ENCODE data around the gene CASP6.

Gene CASP6

GRCh38 chr4:109665783-109666485 is 37.3 kb downstream of the CASP6 start:
- DNase-seq = no peak

DNA sequence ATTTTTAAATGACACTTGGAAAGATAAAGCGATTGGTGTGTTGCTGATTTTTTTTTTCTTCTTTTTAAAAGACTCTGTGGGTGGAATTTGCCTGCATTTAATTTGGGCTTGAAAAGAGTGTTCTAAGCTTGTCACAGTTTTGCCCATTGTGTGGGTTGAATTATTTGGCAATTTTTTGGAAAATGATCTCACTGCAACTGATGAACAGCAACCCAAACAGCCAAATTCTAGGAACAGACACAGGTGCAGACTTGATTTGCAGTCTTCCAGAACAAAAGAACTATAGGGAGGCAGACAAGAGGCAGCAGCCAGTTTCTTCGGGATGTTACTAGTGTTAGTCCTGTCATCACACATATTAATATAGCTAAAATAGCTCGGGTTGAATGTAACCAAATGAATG is 40.5 kb downstream of the CASP6 start:
- DNase-seq = no peak

GRCh38 chr4:109662116-109662515 is 41.1 kb downstream of the CASP6 start:
- no peak for DNase-seq

DNA sequence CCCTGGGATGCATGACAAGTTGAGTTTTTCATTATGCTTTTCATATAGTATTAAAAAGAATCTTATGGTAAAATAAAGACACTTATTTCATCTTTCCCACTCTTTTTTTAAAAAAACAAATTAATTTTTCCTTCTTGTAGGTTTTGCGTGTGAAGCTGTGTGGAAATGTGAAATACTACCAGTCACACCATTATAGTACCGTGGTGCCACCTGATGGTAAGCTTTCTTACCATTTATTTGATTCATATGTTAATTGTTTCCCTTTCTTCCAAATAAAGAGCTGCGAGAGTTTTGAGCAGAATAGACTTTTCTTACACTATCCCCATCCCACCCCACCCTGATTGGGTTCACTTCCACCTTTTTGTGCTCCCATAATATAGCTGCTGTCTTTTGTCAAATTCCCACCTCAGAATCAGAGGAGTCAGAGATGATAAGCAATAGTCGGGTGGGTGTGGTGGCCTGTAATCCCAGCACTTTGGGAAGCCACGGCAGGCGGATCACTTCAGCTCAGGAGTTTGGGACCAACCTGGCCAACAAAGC is 44.3 kb downstream of the CASP6 start:
- no peak for DNase-seq

- no peak for DNase-seq
Observed at GRCh38 chr4:109657854-109658418, 45.3 kb downstream of the CASP6 start.

DNA sequence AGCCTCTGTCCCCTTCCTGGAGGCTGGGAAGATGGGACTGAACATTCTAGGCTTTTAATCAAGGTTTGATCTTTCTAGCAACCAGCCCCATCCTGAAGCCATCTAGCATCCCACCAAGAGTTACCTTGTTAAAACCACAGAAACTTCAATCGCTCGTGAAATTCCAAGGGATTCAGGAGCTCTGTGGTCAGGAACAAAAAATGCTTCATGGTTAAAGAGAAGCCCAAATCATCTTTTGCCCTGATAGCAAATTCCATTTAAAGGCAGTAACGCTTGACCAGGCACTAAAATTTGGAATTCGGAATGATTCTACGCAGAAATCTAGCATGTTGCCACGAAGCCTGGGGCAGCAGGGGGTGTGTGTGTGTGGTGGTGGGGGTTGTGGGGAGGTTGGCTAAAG is 47.8 kb downstream of the CASP6 start:
- no peak for DNase-seq

DNA sequence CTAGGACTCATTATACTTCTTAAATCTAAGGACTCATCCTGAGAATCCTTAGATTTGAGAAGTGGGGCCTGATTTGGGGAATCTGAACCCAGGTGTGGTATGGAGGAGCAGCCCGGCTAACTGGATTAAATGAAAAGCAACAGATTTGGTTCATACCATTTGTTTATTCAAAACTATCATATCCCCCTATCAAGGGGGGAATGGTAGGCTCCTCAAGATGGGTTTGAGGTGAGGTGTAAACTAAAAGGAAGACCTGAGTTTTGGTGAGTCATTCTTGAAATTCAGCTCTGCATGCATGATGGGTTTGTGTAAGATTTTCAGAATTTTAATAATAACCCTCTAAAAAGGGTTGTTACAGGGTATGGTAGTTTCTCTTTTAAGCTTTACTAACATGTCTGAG is 53.4 kb downstream of the CASP6 start:
- DNase-seq = no peak

DNA sequence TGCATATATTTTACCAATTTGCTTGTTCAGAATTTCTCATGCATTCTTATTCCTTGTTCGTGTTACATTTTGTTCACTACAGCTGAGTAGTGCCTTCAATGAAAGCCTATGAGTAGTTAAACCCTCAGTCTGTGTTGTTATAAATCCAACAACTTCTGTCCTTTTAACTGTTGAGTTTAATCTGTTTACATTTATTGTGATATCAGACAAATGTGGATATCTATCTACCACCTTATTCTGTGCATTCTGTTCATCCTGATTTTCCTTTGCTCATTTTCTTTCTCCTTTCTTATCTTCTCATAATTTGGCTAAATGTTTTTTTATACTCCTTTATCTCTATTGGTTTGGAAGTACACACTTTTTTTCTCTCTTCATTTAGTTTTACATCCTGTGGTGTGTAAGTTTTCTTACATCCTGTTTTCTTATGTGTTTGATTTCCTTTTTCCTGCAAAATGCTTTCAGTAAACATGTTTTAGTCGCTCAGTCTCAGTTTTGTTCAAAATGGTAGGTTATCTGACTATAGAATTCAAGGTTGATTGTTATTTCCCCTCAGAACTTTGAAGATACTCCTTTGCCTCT is 54.2 kb downstream of the CASP6 start:
- no peak for DNase-seq

DNA sequence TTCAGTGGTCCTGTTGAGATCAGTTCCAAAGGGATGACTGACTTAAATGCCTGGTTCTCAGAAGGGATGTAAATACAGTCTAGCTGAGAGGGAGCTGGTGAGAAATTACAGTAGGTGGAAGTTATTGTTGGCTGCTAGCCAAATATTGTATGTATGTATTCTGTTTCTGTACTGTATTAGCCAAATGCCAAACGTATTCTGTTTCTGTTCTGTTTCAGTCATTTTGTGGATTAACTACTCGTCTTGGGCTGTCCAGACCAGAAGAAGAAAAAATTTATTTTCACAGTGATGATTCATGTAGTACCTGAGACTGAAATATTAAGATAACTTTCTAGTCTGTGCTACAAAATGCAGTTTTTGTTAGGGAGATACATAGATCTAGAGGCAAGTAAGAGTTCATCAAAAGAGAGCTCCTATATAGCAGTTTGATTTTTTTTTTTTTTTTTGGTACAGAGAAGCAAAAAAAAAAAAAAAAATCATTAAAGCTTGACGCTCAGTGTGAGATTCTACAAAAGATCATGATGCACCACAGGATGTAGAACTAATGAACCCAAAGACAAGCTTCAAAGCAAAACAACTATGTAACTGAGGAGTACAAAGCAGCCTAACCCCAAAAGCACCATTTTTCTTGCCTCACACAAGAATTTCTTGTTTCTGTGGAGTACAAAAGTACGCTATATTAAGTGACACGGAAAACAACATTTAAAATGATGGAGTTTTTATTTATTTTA is 54.8 kb downstream of the CASP6 start:
- no peak for DNase-seq

GRCh38 chr4:109645874-109646710 is 57.2 kb downstream of the CASP6 start:
- no peak for DNase-seq

DNA sequence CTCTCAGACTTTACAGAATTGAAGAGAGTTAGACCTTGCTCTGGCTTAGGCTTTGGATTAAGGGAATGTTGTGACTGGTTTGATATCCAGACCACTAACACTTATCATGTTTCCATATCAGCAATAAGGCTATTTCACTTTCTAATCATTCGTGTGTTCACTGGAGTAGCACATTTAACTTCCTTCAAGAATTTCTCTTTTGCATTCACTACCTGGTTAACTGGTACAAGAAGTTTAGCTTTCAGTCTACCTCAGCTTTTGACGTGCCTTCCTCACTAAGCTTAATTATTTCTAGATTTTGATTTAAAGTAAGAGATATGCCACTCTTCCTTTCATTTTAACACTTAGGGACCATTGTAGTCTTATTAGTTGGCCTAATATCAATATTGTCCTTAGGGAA is 62.6 kb downstream of the CASP6 start:
- no peak for DNase-seq
